ENCODE results near the gene WDR18. TPM values are rescaled to one million over a fixed set of nuclear protein-coding genes. Genes with fewer than 3 reads are reported as not detected.

WDR18 gene
- total and polyA plus RNA-seq, 2 of the 4 experiments (the other 2 are of a cell fraction): 37.1 to 56.9 TPM

- TF ChIP-seq, protein P1, sequence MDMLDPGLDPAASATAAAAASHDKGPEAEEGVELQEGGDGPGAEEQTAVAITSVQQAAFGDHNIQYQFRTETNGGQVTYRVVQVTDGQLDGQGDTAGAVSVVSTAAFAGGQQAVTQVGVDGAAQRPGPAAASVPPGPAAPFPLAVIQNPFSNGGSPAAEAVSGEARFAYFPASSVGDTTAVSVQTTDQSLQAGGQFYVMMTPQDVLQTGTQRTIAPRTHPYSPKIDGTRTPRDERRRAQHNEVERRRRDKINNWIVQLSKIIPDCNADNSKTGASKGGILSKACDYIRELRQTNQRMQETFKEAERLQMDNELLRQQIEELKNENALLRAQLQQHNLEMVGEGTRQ (IDR thresholded peaks at IDR 0.05; ENCODE audit: low read depth, low read length): no peak
- no peak for TF ChIP-seq POLR2A (IDR thresholded peaks at IDR 0.05; ENCODE audit: low read depth, low read length)
Measured at GRCh38 chr19:1017115-1017905, 33.2 kb downstream of the WDR18 start (continued).

DNA sequence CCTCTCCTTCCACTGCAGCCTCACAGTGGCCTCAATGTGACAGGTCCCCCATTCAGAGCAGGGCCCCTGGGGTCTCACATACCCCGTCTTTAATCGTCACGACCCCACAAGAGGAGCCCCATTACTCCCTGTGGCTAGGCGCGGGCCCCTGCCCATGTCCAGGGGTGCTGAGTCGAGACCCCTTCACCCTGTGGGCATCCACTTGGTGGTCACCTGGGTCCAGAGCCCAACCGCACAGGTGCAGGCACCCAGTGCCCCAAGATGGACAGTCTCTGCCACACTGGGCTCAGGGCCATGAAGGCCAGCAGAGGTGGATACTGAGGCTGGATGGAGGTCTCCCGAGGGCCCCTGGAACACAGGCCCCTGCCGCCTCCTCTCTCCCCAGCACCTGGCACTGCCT, 33.8 kb downstream of the WDR18 start:
- H4K91ac ChIP-seq (ENCODE audit: insufficient read depth, low read depth, low read length): no peak overlapping the region
- no peak overlapping the region for H2BK5ac ChIP-seq (ENCODE audit: low read depth, low read length, poor library complexity, severe bottlenecking)
- H4K5ac ChIP-seq (ENCODE audit: low read depth, low read length): no peak overlapping the region
- H3K4ac ChIP-seq (ENCODE audit: low read depth, low read length): no peak overlapping the region
- 0 out of 2 replicates have a peak overlapping the region, but pooled peaks have one; percentile 7 for H3K9ac ChIP-seq (ENCODE audit: low read depth, low read length)
- H2AFZ ChIP-seq (replicated peaks; ENCODE audit: low read length, poor library complexity): no peak overlapping the region
- no peak overlapping the region for H2AK5ac ChIP-seq (ENCODE audit: low read depth, low read length)
- no peak overlapping the region for H3K14ac ChIP-seq (replicated peaks; ENCODE audit: low read depth, low read length)
- no peak overlapping the region for H3K4me3 ChIP-seq (ENCODE audit: insufficient read depth, low read depth, low read length)
- DNase-seq: no peak
- no peak overlapping the region for H3K18ac ChIP-seq (ENCODE audit: low read depth, low read length)
- in situ Hi-C loops (cut with MboI; ENCODE audit: low sequenced_read_pairs) (no loop called here), dilution Hi-C loops (cut with HindIII; ENCODE audit: low sequenced_read_pairs, unreplicated experiment) (no loop called here), intact Hi-C loops (cut with micrococcal nuclease) (no loop called here)
- H3K36me3 ChIP-seq (ENCODE audit: control insufficient read depth, insufficient read depth, low read length): peaks cover 11% of the 10 kb centered on the region
- no TSS peak for BruUV-seq (replicated peaks)
- no peaks in the 10 kb centered on the region for H3K9me3 ChIP-seq (ENCODE audit: control insufficient read depth, insufficient read depth, low read length)
- H3K4me1 ChIP-seq (ENCODE audit: control insufficient read depth, insufficient read depth, low read length): peaks cover 33% of the 10 kb centered on the region
- peak overlapping the region; percentile 66 for H2AK9ac ChIP-seq (replicated peaks; ENCODE audit: low read depth, low read length, poor library complexity)
- no peak overlapping the region for H3K27ac ChIP-seq (ENCODE audit: insufficient read depth, low read length)
- 97% methylated on average over 6 of the region's 9 CpGs; no CpG with 5 or more reads in 1 of the 2 experiments for WGBS, 2 experiments (ENCODE audit: extremely low coverage in 2 of 2, insufficient read length in 1 of 2)
- H2BK20ac ChIP-seq (ENCODE audit: low read depth, low read length): no peak overlapping the region
- no peak overlapping the region for H4K8ac ChIP-seq (ENCODE audit: low read depth in 2 of 2, low read length in 2 of 2)
- H3K23ac ChIP-seq (ENCODE audit: low read depth, low read length): no peak overlapping the region
- no peak overlapping the region for H3K4me2 ChIP-seq (ENCODE audit: low read depth, low read length)
- no peak for ATAC-seq (ENCODE audit: low read depth)
- peaks cover 0 to 60% of the 10 kb centered on the region in 2 experiments; a peak in 2 of 4 replicates for H3K79me1 ChIP-seq (ENCODE audit: low read depth in 1 of 2, low read length in 2 of 2)
- peaks cover 80% of the 10 kb centered on the region for H4K20me1 ChIP-seq (ENCODE audit: insufficient read depth, low read length)
- no peak for TF ChIP-seq CTCF (conservative IDR thresholded peaks at IDR 0.05; ENCODE audit: low read depth, low read length)
- H2BK15ac ChIP-seq (ENCODE audit: low read depth, low read length): no peak overlapping the region
- no peak overlapping the region for H2BK120ac ChIP-seq (ENCODE audit: low read depth, low read length)
- H3K56ac ChIP-seq (ENCODE audit: extremely low read depth, insufficient read depth, low read length): no peak overlapping the region
- H3K27me3 ChIP-seq (ENCODE audit: control insufficient read depth, insufficient read depth, low read length): no peaks in the 10 kb centered on the region
- peaks cover 9% of the 10 kb centered on the region; the same call in 1 of the 2 replicates for H3K9me1 ChIP-seq (ENCODE audit: insufficient read depth, low read length)
- CTCF ChIA-PET: interaction anchor here (1.0 kb wide), 1 partner anchor 17 kb away, joined by 3 read pairs; the partner anchor contains the start of gene GRIN3B
- POLR2A ChIA-PET (ENCODE audit: unreplicated experiment): no interaction called here
